HCT116 (cell line): ENCODE data around the gene PLCL2. TPM values are rescaled to one million over a fixed set of nuclear protein-coding genes. Genes with fewer than 3 reads are reported as not detected.

Source experiments
- ATAC-seq: fragments of 200-7000 bp; cut with Tn5 transposase; 2 replicates; pipeline ENCODE4 v1.9.1; 2020; ENCODE audit warnings: mild to moderate bottlenecking, moderate library complexity
- BruUV-seq: library from RNA; stranded (reverse); fragments of 400-500 nt; replicated peaks from 2 replicates; lab custom pipeline; 2021; lab: Mats Ljungman, UMichigan
- CTCF ChIA-PET: fragments of 300-600 bp; sonication (Branson Sonifier 250); formaldehyde crosslinking; loops from one replicate; lab custom pipeline; 2021; ENCODE audit warnings: antibody characterized with exemption; lab: Charles Lee
- POLR2A ChIA-PET: fragments of 300-600, 350-600 bp; sonication (Branson Sonifier 250); formaldehyde crosslinking; loops from one replicate; lab custom pipeline; 2021; ENCODE audit warnings: antibody characterized with exemption; lab: Charles Lee
- RAD21 ChIA-PET, 2 experiments: fragments of 300-600 bp; sonication (Branson Sonifier 250); formaldehyde crosslinking; loops; one replicate each; lab custom pipeline; 2023; ENCODE audit warnings: low total read pairs in 2 of 2; ENCODE audit not compliant: uncharacterized antibody in 2 of 2, unreplicated experiment in 2 of 2, low non-redundant PET in 1 of 2; lab: Charles Lee
- DNase-seq: peaks from one replicate; pipeline ENCODE4 v3.0.0-alpha.2; 2010; ENCODE audit warnings: low read depth, low spot score
- H2AFZ ChIP-seq: fragments of 200-600 bp; shearing (Covaris generic), sonication (generic); 2 replicates; pipeline ENCODE4 v1.6.1; 2017; ENCODE audit warnings: low read depth, mixed run types, mixed read lengths, antibody characterized with exemption, low read length; ENCODE audit not compliant: poor library complexity, severe bottlenecking
- H3K27ac ChIP-seq: 2 replicates; pipeline ENCODE4 v1.5.1; 2012; ENCODE audit warnings: low read depth, low read length
- H3K27me3 ChIP-seq: fragments of 200-600 bp; sonication (generic); 2 replicates; pipeline ENCODE4 v1.6.1; 2016; ENCODE audit warnings: mixed run types, low read length, mixed read lengths; ENCODE audit not compliant: insufficient read depth
- H3K36me3 ChIP-seq, 2 experiments: fragments of 200-500 bp in 1 of 2; fragments of 200-600 bp in 1 of 2; sonication (Bioruptor generic) in 1 of 2; sonication (generic) in 1 of 2; 2 replicates each; pipeline versions ENCODE4 v1.5.1 to v1.6.1; 2014 to 2016; ENCODE audit warnings: low read length in 2 of 2, inconsistent platforms in 1 of 2, mixed read lengths in 1 of 2, mixed run types in 1 of 2; ENCODE audit not compliant: insufficient read depth in 2 of 2, control insufficient read depth in 1 of 2
- H3K4me1 ChIP-seq, 2 experiments: fragments of 200-600 bp in 1 of 2; sonication (generic) in 1 of 2; 2 replicates each; pipeline versions ENCODE4 v1.5.1 to v1.6.1; 2012 to 2017; ENCODE audit warnings: low read length in 2 of 2, inconsistent platforms in 1 of 2, mild to moderate bottlenecking in 1 of 2, mixed read lengths in 1 of 2, mixed run types in 1 of 2, moderate library complexity in 1 of 2; ENCODE audit not compliant: insufficient read depth in 2 of 2, control insufficient read depth in 1 of 2
- H3K4me2 ChIP-seq: fragments of 200-600 bp; sonication (generic); 2 replicates; pipeline ENCODE4 v1.6.1; 2017; ENCODE audit warnings: mixed run types, low read length, mixed read lengths
- H3K4me3 ChIP-seq, 2 experiments: fragments of 200-600 bp in 1 of 2; sonication (generic) in 1 of 2; replicated peaks in 1 of 2; 2 replicates each; pipeline ENCODE4 v1.5.1; 2011 to 2016; ENCODE audit warnings: low read length in 2 of 2, control low read depth in 1 of 2, low read depth in 1 of 2, mild to moderate bottlenecking in 1 of 2, mixed read lengths in 1 of 2, mixed run types in 1 of 2
- H3K79me2 ChIP-seq: fragments of 200-600 bp; sonication (generic); 2 replicates; pipeline ENCODE4 v1.6.1; 2017; ENCODE audit warnings: mild to moderate bottlenecking, mixed run types, low read length, moderate library complexity, mixed read lengths; ENCODE audit not compliant: insufficient read depth
- H3K9ac ChIP-seq: fragments of 200-600 bp; sonication (generic); 2 replicates; pipeline ENCODE4 v1.6.1; 2016; ENCODE audit warnings: low read length, mixed read lengths
- H3K9me2 ChIP-seq: fragments of 200-600 bp; sonication (generic), shearing (Covaris generic); 2 replicates; pipeline ENCODE4 v1.6.1; 2017; ENCODE audit warnings: mixed run types, mild to moderate bottlenecking, moderate library complexity; ENCODE audit not compliant: insufficient read depth
- H3K9me3 ChIP-seq, 2 experiments: fragments of 200-500 bp in 1 of 2; fragments of 200-600 bp in 1 of 2; sonication (Bioruptor generic) in 1 of 2; sonication (generic) in 1 of 2; 2 replicates each; pipeline ENCODE4 v1.6.1; 2014 to 2017; ENCODE audit warnings: low read length in 2 of 2, mixed read lengths in 2 of 2, inconsistent platforms in 1 of 2, low read depth in 1 of 2, mild to moderate bottlenecking in 1 of 2, mixed run types in 1 of 2, moderate library complexity in 1 of 2; ENCODE audit not compliant: control insufficient read depth in 1 of 2, insufficient read depth in 1 of 2
- H4K20me1 ChIP-seq: fragments of 200-600 bp; sonication (generic), shearing (Covaris generic); 2 replicates; pipeline ENCODE4 v1.6.1; 2017; ENCODE audit warnings: mixed run types, mild to moderate bottlenecking, moderate library complexity; ENCODE audit not compliant: insufficient read depth
- ELF1 ChIP-seq: IDR thresholded peaks from 2 replicates; pipeline ENCODE4 v1.6.1; 2012; ENCODE audit warnings: low read depth, borderline replicate concordance
- EZH2 ChIP-seq: fragments of 200-600 bp; sonication (generic); IDR thresholded peaks from 2 replicates; pipeline ENCODE4 v1.6.1; 2017; ENCODE audit warnings: antibody characterized with exemption, mixed run types
- JUND ChIP-seq: IDR thresholded peaks from 2 replicates; pipeline ENCODE4 v1.6.1; 2012
- POLR2A ChIP-seq: IDR thresholded peaks from 2 replicates; pipeline ENCODE4 v1.7.0; 2011; ENCODE audit warnings: borderline replicate concordance; ENCODE audit not compliant: insufficient read depth, insufficient read length; ENCODE audit errors: extremely low read depth
- REST ChIP-seq: IDR thresholded peaks from 2 replicates; pipeline ENCODE4 v1.6.1; 2012; ENCODE audit warnings: low read depth
- TCF7L2 ChIP-seq: IDR thresholded peaks from 2 replicates; pipeline ENCODE4 v1.7.0; 2011; ENCODE audit warnings: borderline replicate concordance, inconsistent platforms; ENCODE audit not compliant: insufficient read depth, insufficient read length; ENCODE audit errors: extremely low read depth
- ZNF274 ChIP-seq: fragments of 200-500 bp; sonication (Bioruptor generic); IDR thresholded peaks from 2 replicates; pipeline ENCODE4 v1.6.1; 2014; ENCODE audit warnings: mild to moderate bottlenecking, low read depth, low read length, inconsistent platforms
- intact Hi-C: fragments of 100-400 bp; cut with micrococcal nuclease; formaldehyde crosslinking; loops from 2 replicates; pipeline ENCODE4 v1.10.0; 2022
- total RNA-seq: library from RNA; stranded (reverse); gene quantifications from one replicate; pipeline ENCODE4 v1.2.1, GENCODE V29; 2021; ENCODE audit not compliant: unreplicated experiment

PLCL2 gene
- total RNA-seq, 1 experiment from 2014 or later = 2.2 TPM

DNA sequence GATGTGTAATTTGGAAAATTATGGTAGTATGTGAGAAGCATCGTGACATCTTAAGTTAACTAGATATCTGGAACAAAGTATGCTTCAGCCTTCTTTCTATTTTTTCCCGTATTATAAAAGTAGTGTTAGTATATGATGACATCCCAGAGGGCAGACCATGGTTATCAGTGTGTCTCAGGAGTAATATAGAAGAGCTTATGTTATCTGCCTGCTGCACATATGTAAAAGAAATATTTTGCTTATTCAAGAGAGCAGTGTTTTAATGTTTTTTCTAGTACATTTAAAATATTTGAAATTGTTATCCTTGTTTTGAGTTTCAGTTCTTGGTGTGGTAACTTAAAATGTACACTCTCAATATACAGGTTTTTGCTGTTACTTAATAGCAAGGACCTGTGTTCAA, 24.1 kb downstream of the PLCL2 start:
- ATAC-seq = no peak
- H3K27me3 ChIP-seq = no peaks in the 10 kb centered on the region
- H3K27ac ChIP-seq = no peak overlapping the region
- POLR2A ChIA-PET = no interaction called here
- H3K9me3 ChIP-seq = no peaks in the 10 kb centered on the region
- CTCF ChIA-PET = no interaction called here
- H2AFZ ChIP-seq = no peak overlapping the region
- no peaks in the 10 kb centered on the region for H3K79me2 ChIP-seq
- no peak overlapping the region for H3K9ac ChIP-seq
- peaks cover 20 to 22% of the 10 kb centered on the region in 2 experiments for H3K4me1 ChIP-seq
- H4K20me1 ChIP-seq = no peaks in the 10 kb centered on the region
- RAD21 ChIA-PET = interaction anchor here in 1 of 2 experiments (0.5 kb wide), 1 partner anchor 78 kb away, joined by 4 read pairs; no protein-coding TSS in a partner anchor
- TF ChIP-seq REST (no peak), EZH2 (no peak), ELF1 (no peak), JUND (no peak), ZNF274 (no peak), TCF7L2 (no peak), POLR2A (no peak)
- TF ChIP-seq, all 23 proteins: peak for 0
- BruUV-seq = no TSS peak
- DNase-seq = no peak
- Histone ChIP-seq H3K36me3 (no peaks in the 10 kb centered on the region), H3K4me2 (no peak overlapping the region), H3K9me2 (no peaks in the 10 kb centered on the region), H3K4me3 (no peak overlapping the region)
- intact Hi-C loops = no loop called here
